HG03175 (cell line): ENCODE data around the gene UFD1.
A peak's percentile ranks its signal among the peaks of the same experiment; 100 is the strongest.
"Not testable (repeated sequence)": the region's sequence is repeated elsewhere in the genome, so short reads cannot be mapped to it uniquely, and the experiment has no call there.

Experiments
- ATAC-seq: cut with Tn5 transposase; IDR thresholded peaks from one replicate; pipeline ENCODE4 v1.9.1; 2021; ENCODE audit warnings: mild to moderate bottlenecking, moderate library complexity; ENCODE audit not compliant: unreplicated experiment

UFD1 gene

GRCh38 chr22:19451570-19451969 lies 27.4 kb downstream of the UFD1 start:
- ATAC-seq: no peak

- no peak for ATAC-seq
These were observed 28.4 kb downstream of the UFD1 start for GRCh38 chr22:19450363-19451175.

GRCh38 chr22:19449422-19449767 lies 29.6 kb downstream of the UFD1 start:
- no peak for ATAC-seq

- ATAC-seq: no peak
These were observed 30.1 kb downstream of the UFD1 start for GRCh38 chr22:19448739-19449421.

GRCh38 chr22:19448076-19448607 lies 30.9 kb downstream of the UFD1 start:
- peak; percentile 51 for ATAC-seq

GRCh38 chr22:19447330-19448075 lies 31.5 kb downstream of the UFD1 start, which contains the start of gene C22orf39:
Gene C22orf39, minus strand, starts transcription at chr22:19447711. Its CDS starts 23 bp downstream, at chr22:19447688.
- peak; percentile 75 for ATAC-seq

- ATAC-seq: peak; percentile 8
These were observed 32.2 kb downstream of the UFD1 start for GRCh38 chr22:19446603-19447329.

- ATAC-seq: not testable (repeated sequence)
These were observed 33.6 kb downstream of the UFD1 start for GRCh38 chr22:19445279-19445982.

- ATAC-seq: no peak
These were observed 35.3 kb downstream of the UFD1 start for GRCh38 chr22:19443544-19444211.

- no peak for ATAC-seq
These were observed 36.8 kb downstream of the UFD1 start for GRCh38 chr22:19442166-19442565.

GRCh38 chr22:19440411-19441195 lies 38.4 kb downstream of the UFD1 start:
- no peak for ATAC-seq

- ATAC-seq: no peak
These were observed 40.7 kb downstream of the UFD1 start for GRCh38 chr22:19438298-19438697.

- not testable (repeated sequence) for ATAC-seq
These were observed 42.4 kb downstream of the UFD1 start for GRCh38 chr22:19436444-19437161.

- ATAC-seq: no peak
These were observed 44.0 kb downstream of the UFD1 start for GRCh38 chr22:19434829-19435580.

GRCh38 chr22:19434401-19434800 lies 44.6 kb downstream of the UFD1 start:
- ATAC-seq: no peak

- ATAC-seq: peak; percentile 81
These were observed 46.7 kb downstream of the UFD1 start, which contains the start of gene MRPL40 for GRCh38 chr22:19432133-19432851. Gene MRPL40, plus strand, starts transcription at chr22:19432545. Its CDS starts 10 bp downstream, at chr22:19432555.
